Activated T-cell treated with anti-CD3 and anti-CD28 coated beads, Interleukin-2, amount 50 U/mL, for 4 hours (primary cell): ENCODE results near the gene CCDC154. TPM values are rescaled to one million over a fixed set of nuclear protein-coding genes. Genes with fewer than 3 reads are reported as not detected.

ENCODE experiments used
- ATAC-seq, 2 donors: fragments of 200-7000 bp; cut with Tn5 transposase; one replicate each; pipeline ENCODE4 v1.10.0; 2021
- DNase-seq: peaks from one replicate; pipeline ENCODE4 v3.0.0-alpha.2; 2020
- H3K27me3 Mint-ChIP-seq: one replicate; pipeline ENCODE4 v1.8.0; 2021; ENCODE audit warnings: low read depth, mixed read lengths
- H3K36me3 Mint-ChIP-seq: one replicate; pipeline ENCODE4 v1.8.0; 2022; ENCODE audit warnings: mixed read lengths; ENCODE audit not compliant: insufficient read depth
- H3K4me1 Mint-ChIP-seq: one replicate; pipeline ENCODE4 v1.8.0; 2021; ENCODE audit warnings: low read depth, mixed read lengths
- H3K4me3 Mint-ChIP-seq: one replicate; pipeline ENCODE4 v1.8.0; 2021; ENCODE audit warnings: mild to moderate bottlenecking, moderate library complexity, mixed read lengths
- H3K9me3 Mint-ChIP-seq: one replicate; pipeline ENCODE4 v1.8.0; 2021; ENCODE audit warnings: mixed read lengths
- total RNA-seq, 3 donors: library from RNA; stranded (reverse); gene quantifications; one replicate each; pipeline ENCODE4 v1.2.1, GENCODE V29; 2021

Gene CCDC154, protein sequence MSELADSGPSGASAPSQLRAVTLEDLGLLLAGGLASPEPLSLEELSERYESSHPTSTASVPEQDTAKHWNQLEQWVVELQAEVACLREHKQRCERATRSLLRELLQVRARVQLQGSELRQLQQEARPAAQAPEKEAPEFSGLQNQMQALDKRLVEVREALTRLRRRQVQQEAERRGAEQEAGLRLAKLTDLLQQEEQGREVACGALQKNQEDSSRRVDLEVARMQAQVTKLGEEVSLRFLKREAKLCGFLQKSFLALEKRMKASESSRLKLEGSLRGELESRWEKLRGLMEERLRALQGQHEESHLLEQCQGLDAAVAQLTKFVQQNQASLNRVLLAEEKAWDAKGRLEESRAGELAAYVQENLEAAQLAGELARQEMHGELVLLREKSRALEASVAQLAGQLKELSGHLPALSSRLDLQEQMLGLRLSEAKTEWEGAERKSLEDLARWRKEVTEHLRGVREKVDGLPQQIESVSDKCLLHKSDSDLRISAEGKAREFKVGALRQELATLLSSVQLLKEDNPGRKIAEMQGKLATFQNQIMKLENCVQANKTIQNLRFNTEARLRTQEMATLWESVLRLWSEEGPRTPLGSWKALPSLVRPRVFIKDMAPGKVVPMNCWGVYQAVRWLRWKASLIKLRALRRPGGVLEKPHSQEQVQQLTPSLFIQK
- 1 to 10 TPM in 2 of 3 donors, under 1 TPM in 1; 0.73 to 2.5 (median 2.2) TPM for total RNA-seq

DNA sequence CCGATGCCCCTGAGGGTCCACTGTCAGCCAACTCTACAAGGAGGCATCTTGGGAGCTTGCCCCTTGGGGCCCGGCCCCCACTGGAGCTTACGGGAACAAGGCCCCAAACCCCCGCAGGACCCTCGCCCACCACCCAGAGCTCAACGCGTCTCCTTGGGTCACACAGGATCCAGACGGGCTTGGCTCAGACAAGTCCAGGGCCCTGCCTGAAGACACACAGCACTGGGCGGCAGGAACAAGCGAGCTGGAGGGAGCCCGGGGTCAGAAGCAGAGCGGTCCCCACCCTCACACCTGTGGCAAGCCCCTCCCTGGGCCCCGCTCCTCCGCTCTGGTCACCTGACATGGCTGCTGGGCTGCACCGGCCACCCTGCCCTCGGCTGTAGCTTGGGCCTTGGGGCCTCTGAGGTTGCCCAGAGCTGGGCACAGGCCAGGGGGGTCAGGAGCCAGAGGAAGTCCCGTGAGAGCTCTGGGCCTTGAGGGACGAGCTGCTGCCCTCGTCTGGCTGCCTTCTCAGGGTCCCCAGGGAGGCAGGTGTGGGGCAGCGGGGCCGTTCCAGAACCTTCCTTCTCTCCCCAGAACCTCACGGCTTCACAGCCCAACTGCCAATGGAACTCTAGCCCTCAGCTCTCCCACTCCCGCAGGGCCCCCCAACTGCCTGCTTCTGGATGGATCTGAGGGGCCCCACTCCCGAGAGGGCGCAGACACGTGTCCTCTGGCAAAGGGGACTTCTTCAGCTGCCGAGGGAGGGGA lies at the start of gene CCDC154:
CCDC154 (minus strand) TSS at position 577 of the 750 bp plus-strand sequence; CDS start at position 343, 234 bp downstream.
- Mint-ChIP-seq H3K36me3 (no peaks in the 10 kb centered on the region), H3K9me3 (no peaks in the 10 kb centered on the region), H3K4me1 (no peaks in the 10 kb centered on the region), H3K4me3 (no peak within 1 kb of the TSS), H3K27me3 (no peaks in the 10 kb centered on the region)
- no peak for ATAC-seq
- no peak for DNase-seq

DNA sequence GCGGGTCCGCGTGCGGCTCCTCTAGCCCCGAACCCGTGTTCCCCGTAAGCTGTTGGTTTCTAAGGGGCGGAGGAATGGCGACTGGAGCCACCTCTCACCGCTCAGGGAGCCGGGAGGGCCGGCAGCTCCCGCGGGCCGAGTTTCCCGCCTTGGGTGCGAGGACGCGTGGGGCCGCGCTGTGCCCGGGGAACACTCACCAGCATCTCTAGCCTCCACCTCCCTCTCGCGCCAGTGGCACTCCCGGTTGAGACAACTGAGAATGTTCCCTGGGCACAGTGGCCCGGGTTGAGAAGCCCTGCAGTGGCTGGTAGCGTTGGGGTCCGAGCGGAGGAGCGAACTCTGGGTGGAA lies 49.4 kb upstream of the CCDC154 start:
- Mint-ChIP-seq H3K9me3 (no peaks in the 10 kb centered on the region), H3K4me3 (peak overlapping the region; percentile 91), H3K27me3 (no peaks in the 10 kb centered on the region), H3K36me3 (peaks cover 2% of the 10 kb centered on the region), H3K4me1 (peaks cover 11% of the 10 kb centered on the region)
- DNase-seq (no peak), ATAC-seq (peak; percentile 17 to 38)

DNA sequence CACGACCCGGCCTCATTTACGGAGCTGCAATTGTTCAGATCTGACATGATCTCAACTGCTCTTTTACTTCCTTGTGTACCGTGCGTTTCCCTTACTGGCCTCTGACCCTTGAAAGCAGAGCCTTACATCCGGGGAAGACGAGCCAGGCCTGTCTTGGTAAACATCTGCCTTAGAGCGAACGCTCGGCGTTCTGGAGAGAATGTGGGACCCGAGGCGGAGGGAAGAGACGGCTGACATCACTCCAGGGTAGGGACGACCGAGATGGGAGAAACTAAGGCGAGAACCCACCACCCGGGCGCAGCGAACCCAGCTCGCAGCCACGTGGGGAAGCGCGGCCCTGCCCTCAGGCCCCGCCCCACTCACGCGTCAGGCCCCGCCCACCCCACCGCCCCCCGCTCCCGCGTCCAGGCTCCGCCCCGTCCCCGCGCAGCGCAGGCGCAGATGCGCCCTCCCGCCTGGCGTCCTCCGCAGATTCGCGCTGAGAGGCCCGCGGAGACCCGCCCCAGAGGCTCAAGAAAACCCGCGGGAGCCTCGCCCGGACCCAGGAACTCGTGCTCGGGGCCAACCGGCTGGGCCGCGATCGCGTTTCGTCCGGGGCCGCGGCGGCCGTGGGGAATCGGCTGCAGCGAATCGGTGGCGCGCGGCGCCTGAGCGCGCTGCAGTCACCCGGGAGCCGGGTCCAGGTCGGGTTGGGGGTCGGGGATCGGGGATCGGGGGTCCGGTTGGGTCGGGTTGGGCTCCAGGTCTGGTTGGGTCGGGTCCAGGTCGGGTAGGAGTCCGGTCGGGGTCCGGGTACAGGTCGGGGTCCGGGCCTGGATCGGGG lies 48.8 kb upstream of the CCDC154 start, which contains the start of gene TELO2:
TELO2 (plus strand) TSS at position 438 of the 823 bp plus-strand sequence. CDS start 922 bp downstream, outside the sequence.
- Mint-ChIP-seq H3K9me3 (no peaks in the 10 kb centered on the region), H3K36me3 (no peaks in the 10 kb centered on the region), H3K27me3 (no peaks in the 10 kb centered on the region), H3K4me3 (peak within 1 kb of the TSS; percentile 91), H3K4me1 (peaks cover 11% of the 10 kb centered on the region)
- DNase-seq (peak; percentile 85), ATAC-seq (peak; percentile 87 to 88)

DNA sequence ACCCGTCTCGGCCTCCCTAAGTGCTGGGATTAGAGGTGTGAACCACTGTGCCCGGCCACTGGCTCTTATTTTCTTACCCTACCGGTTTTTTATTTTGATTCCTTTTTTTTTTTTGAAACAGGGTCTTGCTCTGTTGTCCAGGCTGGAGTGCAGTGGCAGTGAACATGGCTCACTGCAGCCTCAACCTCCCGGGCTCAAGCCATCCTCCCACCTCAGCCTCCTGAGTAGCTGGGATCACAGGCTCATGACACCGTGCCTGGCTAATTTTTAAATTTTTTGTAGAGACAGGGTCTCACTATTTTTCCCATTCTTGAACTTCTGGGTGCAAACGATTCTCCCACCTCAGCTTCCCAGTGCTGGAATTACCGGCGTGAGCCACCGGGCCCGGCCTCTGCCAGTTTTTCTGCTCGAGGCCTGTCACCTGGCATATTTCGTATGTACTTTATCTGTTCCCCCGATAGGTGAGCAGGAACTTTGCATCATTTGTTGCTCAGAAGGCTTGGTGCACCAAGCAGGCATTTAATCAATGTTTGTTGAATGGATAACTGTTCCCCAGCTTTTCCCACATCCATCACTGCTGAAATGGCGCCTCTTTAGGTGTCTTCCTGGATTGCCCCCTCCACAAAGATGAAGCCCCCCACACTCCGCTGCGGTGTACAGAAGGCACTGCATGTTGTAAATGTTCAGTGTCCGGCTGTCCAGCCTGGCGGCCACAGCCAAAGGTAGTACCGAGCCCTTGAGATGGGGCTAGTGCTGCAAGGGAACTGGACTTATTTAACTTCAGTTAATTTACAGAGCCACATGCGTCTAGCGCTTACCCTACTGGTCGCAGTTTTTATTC lies 47.9 kb upstream of the CCDC154 start:
- Mint-ChIP-seq H3K4me3 (peak overlapping the region; percentile 91), H3K36me3 (no peaks in the 10 kb centered on the region), H3K27me3 (no peaks in the 10 kb centered on the region), H3K9me3 (no peaks in the 10 kb centered on the region), H3K4me1 (peaks cover 11% of the 10 kb centered on the region)
- DNase-seq: no peak
- no peak for ATAC-seq

DNA sequence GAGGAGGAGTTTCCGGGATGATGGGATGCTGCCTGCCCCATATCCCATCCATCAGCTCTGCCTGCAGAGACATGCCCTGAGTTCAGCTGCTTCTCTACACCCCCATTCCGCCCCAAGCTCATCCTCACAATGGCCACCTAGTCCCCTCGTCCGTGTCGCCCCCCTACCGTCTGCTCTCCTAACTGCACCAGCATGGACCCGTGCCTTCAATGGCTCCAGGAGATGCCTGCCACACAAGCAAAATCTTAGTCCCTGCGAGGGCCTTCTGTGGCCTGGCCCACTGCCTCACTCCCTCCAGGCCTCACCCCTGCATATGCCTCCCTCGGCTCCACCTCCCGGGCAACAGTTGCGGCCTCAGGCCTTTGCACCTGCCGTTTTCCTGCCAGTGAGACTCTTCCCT lies 47.0 kb upstream of the CCDC154 start:
- Mint-ChIP-seq H3K4me3 (no peak overlapping the region), H3K27me3 (no peaks in the 10 kb centered on the region), H3K36me3 (no peaks in the 10 kb centered on the region), H3K4me1 (peaks cover 11% of the 10 kb centered on the region), H3K9me3 (no peaks in the 10 kb centered on the region)
- ATAC-seq: no peak
- DNase-seq: no peak

DNA sequence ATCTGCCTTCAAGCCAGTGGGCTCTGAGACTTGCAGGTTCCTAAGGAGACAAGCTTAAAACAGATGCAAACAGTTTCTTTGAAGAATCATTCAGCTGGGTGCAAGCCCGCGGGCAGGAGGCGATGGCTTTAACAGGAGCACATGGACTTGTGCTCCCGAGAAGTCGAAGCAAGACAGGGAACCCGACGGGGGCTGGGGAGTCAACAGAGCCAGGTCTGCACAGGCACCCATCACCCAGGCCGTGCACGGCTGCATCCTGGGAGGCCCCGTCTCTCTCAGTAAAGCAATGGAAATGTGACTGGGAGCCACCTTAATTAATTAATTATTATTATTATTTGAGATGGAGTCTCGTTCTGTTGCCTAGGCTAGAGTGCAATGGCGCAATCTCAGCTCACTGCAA lies 44.7 kb upstream of the CCDC154 start:
- Mint-ChIP-seq H3K36me3 (no peaks in the 10 kb centered on the region), H3K4me1 (peaks cover 10% of the 10 kb centered on the region), H3K9me3 (no peaks in the 10 kb centered on the region), H3K4me3 (no peak overlapping the region), H3K27me3 (no peaks in the 10 kb centered on the region)
- DNase-seq (no peak), ATAC-seq (no peak)

DNA sequence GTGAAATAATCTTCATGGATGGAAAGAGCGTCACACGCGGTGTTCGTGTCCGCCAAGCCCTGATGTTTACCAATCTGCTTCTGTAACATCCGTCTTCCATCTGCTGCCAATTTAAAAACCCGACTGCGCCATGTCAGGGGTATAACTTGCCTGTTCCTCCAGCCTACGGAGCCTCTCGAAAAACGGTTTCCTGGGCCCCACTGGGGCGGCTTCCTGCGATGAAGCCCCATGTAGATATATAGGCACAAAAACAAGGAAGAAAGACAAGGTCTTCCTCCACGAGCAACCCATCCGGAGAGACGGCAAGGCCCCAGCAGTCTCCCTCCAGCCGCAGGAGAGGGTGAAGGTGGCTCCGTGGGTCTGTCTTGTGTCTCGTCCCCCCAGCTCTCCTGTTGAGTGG lies 44.3 kb upstream of the CCDC154 start, which contains the start of gene PTX4:
PTX4 (minus strand) TSS at position 326 of the 400 bp plus-strand sequence; CDS start at position 291, 35 bp downstream.
- no peaks in the 10 kb centered on the region for H3K9me3 Mint-ChIP-seq
- H3K27me3 Mint-ChIP-seq: no peaks in the 10 kb centered on the region
- ATAC-seq: no peak
- H3K4me1 Mint-ChIP-seq: peaks cover 8% of the 10 kb centered on the region
- no peak for DNase-seq
- no peak within 1 kb of the TSS for H3K4me3 Mint-ChIP-seq
- no peaks in the 10 kb centered on the region for H3K36me3 Mint-ChIP-seq

DNA sequence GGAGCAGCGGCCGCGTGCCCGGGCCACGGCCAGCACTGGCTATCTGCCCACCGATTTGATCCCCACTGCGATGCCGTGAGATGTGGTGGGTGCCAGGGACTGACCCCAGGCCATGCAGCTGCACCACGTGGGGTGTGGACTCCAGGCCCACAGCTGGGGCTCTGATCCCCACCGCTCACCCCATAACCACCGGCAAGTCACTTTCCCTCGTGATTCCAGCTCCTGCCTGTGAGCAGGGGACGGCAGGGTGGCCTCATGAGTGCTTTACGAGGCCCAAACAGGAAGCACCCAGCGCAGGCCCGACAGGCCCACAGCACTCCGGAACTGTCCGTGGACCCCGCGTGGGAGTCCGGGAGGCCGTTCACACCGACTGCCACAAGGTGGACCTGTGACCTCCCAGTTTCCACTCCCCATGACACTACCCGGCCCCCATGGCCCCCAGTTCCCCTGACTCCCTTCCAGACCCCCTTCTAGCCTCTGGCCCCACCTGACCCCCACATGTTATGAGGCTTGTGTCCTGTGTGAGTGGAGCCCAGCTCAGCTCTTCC lies 43.8 kb upstream of the CCDC154 start:
- Mint-ChIP-seq H3K4me3 (no peak overlapping the region), H3K9me3 (no peaks in the 10 kb centered on the region), H3K4me1 (peaks cover 8% of the 10 kb centered on the region), H3K36me3 (no peaks in the 10 kb centered on the region), H3K27me3 (no peaks in the 10 kb centered on the region)
- DNase-seq (no peak), ATAC-seq (no peak)

DNA sequence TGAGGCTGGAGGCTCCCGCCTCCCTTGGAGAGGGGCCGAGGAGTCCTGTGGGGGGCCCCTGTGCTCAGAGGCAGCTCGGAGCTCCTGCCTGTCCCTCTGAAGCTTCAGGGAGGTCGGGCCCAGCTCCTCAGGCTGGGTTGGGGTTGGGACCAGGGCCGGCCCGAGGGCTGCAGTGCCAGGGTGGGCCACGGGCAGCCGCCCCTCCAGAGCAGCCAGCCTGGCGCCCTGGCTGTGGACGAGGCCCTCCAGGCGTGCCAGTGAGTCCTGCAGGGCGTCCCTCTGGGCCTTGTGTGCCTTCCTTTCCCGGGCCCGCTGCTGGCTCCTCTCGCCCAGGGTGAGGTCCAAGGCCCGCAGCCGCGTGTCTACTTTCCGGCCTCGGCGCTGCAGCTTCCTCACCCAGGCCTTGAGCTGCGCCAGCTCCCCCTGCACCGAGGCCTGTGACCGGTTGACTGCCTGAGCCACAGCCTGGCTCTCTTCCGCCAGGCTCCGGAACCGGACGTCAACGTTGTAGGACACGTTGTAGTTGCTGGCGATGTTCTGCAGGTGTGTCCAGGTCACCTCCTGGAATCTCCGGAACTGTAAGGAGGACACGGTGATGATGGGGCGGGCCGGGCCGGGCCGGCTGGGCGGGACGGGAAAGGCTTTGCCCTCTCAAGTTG lies 43.2 kb upstream of the CCDC154 start:
- Mint-ChIP-seq H3K36me3 (no peaks in the 10 kb centered on the region), H3K27me3 (peaks cover 3% of the 10 kb centered on the region), H3K9me3 (no peaks in the 10 kb centered on the region), H3K4me3 (no peak overlapping the region), H3K4me1 (peaks cover 3% of the 10 kb centered on the region)
- DNase-seq (no peak), ATAC-seq (no peak)

DNA sequence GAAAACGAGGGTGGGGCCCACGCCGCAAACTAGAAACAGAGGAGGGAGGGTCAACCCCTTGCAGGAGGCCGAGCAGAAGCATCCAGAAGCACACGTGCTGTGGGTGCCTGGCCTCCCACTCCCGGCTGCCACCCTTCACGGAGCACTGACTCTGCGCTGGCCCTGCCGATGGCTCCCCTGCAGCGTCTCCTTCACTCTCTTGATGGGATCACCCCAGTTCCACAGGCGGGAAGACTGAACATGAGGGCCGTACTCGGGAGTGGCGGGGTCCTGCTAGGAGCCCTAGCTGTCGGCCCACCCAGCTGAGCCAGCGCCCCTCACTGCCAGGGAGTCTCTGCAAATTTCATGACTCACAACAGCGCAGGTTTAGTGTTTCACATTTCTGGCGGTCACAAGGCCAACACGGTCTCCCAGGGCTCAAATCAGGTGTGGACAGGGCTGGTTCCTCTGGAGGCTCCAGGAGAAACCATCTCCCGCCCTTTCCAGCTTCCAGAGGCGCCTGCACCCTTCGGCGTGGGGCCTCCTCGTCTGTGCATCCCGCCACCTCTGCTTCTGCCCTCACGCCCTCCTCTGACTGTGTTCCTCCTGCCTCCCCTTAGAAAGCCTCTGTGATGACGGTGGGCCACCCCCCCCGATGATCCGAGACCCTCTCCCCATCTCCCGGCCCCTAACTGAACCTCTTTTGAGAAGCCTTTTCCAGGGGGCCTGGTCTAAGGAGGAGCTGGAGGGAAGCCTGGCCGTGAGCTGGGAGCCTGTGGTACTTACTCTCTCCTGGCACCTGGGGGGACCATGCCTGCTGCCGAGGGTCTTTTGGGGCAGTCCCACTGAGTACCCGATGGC lies 42.4 kb upstream of the CCDC154 start:
- ATAC-seq: no peak
- Mint-ChIP-seq H3K4me3 (no peak overlapping the region), H3K36me3 (no peaks in the 10 kb centered on the region)

DNA sequence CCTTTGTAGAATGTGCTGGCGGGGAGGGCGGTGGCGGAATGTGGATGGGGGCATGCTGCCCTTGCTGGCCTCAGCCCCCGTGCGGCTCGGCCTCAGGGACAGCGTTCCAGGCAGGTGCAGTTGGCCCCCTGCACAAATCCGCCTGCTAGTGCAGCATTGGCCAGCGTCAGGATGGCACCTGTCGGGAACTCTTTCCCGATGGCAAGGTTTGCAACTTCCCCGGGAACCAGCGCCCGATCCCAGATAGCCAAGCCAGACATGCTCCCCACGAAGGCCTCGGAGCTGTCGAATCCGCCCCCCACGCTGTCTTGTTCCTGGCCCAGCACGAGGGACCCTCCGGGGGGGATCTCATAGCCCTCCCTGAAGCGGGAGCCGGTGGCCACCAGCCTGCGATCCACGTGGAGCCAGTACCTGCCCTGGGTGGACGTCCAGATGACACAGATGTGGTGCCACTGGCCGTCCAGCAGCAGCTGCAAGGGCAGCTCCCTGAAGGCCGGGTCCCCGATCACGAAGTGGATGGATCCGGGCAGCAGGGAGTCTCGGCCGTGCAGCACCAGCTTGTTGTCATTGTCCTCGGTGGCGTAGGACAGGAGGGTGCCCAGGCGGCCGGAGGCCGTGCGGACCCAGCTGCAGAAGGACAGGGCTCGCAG lies 41.6 kb upstream of the CCDC154 start:
- no peaks in the 10 kb centered on the region for H3K4me1 Mint-ChIP-seq
- no peak overlapping the region for H3K4me3 Mint-ChIP-seq
- H3K36me3 Mint-ChIP-seq: no peaks in the 10 kb centered on the region
- peaks cover 5% of the 10 kb centered on the region for H3K27me3 Mint-ChIP-seq
- H3K9me3 Mint-ChIP-seq: no peaks in the 10 kb centered on the region
- DNase-seq (no peak), ATAC-seq (no peak)

More for the DNA sequence above, 42.4 kb upstream of the CCDC154 start:
- Mint-ChIP-seq H3K9me3 (no peaks in the 10 kb centered on the region), H3K4me1 (no peaks in the 10 kb centered on the region), H3K27me3 (peaks cover 3% of the 10 kb centered on the region)
- DNase-seq: no peak
